HG02759 (cell line): Measurements from ENCODE around the gene POLA2.

Experiments used
- ATAC-seq: cut with Tn5 transposase; IDR thresholded peaks from one replicate; pipeline ENCODE4 v1.9.1; 2021; ENCODE audit warnings: mild to moderate bottlenecking, moderate library complexity; ENCODE audit not compliant: unreplicated experiment

POLA2 gene

GRCh38 chr11:65305501-65306268, 43.9 kb downstream of the POLA2 start:
- no peak for ATAC-seq

- no peak for ATAC-seq
Observed at GRCh38 chr11:65307298-65308229, 45.8 kb downstream of the POLA2 start.

DNA sequence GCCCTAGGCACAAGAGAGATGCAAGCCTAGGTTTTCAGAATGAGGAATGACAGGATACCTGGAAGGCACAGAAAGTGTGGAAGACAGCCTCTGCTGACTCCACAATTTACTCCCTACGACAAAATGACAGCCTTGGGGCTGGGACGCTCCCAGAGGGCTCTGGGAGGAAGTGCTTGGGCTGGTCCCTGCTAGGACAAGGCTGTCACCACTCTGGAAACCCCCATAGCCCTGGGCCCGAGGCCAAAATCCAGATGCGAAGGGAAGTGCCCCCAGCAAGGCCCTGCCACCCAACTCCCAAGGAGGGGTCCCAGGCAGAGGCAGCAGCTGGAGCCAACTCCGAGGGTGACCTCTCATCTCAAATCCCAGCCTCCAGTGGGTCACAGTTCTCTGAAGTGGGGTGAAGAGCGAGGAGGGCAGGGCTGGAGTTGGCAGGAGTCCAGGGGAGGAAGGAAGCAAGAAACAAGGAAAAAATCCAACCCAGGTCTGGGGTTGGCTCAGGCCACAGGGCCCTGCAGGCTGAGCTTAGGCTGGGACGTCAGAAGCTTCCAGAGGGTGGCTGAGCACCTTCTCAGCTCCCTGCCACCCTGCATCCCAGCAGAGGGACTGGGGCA, 46.6 kb downstream of the POLA2 start:
- ATAC-seq: no peak

- no peak for ATAC-seq
Observed at GRCh38 chr11:65309006-65309405, 47.2 kb downstream of the POLA2 start.

DNA sequence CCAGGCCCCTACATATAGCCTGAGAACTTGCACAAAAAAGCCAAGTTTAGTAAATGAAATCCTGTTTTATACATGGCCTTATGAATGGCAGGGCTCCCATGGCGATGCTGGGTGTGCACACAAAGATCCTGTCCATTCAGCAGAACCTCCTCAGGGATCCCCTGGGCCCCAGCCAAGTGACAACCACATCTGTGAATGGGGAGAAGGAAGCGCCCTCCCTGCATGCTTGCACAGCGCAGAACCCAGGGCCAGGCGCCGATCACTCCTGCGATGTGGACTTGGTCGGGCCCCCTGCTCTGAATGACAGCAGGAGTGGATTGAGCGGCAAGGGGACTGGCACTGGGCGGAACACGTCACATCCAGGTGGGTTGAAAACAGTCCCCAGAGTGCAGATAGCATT, 48.5 kb downstream of the POLA2 start:
- ATAC-seq: no peak

GRCh38 chr11:65310736-65311135, 49.0 kb downstream of the POLA2 start:
- ATAC-seq: no peak

DNA sequence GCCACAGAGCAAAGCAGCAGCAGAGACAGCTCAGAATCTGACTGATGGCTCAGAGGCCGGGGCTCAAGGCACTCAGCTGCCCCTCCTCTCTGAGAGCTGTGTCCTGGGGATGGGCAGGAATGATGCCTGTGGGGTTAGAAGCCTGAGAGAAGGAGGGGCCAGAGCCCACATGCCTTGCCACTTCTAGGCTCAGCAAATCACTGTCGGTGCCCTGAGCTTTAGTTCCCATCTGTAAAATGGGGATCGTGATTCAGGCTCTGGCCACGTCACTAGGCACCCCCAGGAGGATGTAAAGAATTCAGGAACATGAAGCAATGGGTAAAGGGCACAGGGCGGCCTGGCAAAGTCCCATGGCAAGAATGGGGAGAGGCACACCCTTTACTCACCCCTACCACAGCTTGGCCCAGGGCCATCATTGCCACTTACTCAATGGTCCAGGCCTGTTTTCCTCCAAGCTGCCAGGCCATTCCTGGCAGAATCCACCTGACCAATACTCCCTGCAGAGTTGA, 49.5 kb downstream of the POLA2 start:
- no peak for ATAC-seq

- ATAC-seq: peak; percentile 87
Observed at GRCh38 chr11:65314501-65315203, 52.9 kb downstream of the POLA2 start, which contains the start of gene CDC42EP2. Gene CDC42EP2 (plus strand): TSS chr11:65314866. CDS start chr11:65320899, 6,033 bp downstream.

DNA sequence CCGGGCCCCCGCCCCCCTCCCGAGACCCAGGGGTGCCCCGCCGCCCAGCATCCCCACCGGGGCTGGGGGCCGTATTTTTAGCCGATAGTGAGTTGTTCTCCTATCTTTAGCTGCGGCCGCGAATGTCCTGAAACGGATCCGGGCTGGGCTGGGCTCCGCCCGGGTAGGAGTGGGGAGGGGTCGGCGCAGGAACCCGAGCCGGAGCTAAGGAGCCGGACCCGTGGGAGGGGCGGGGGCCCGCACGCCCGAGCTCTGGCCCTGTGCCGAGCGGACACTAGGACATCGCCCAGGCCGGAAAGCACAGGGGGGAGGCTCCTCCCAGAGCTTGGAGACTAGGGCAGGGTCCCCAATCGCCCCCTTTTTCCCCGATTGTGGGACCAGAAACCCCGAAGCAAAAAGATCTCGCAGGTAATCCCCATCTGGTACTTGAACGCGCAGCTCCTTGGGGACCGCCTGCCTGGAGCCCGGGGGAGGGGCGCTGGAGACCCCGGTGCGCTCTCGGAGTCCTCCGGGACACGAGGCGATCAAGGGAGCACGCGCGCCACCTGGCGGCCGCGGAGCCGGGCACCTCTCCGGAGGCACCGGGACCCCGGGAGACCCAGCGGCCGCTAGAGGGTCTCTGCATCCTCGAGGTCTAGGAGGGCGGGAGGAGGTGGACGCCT, 53.6 kb downstream of the POLA2 start:
- peak; percentile 58 for ATAC-seq

GRCh38 chr11:65315866-65316226, 54.1 kb downstream of the POLA2 start:
- ATAC-seq: no peak

DNA sequence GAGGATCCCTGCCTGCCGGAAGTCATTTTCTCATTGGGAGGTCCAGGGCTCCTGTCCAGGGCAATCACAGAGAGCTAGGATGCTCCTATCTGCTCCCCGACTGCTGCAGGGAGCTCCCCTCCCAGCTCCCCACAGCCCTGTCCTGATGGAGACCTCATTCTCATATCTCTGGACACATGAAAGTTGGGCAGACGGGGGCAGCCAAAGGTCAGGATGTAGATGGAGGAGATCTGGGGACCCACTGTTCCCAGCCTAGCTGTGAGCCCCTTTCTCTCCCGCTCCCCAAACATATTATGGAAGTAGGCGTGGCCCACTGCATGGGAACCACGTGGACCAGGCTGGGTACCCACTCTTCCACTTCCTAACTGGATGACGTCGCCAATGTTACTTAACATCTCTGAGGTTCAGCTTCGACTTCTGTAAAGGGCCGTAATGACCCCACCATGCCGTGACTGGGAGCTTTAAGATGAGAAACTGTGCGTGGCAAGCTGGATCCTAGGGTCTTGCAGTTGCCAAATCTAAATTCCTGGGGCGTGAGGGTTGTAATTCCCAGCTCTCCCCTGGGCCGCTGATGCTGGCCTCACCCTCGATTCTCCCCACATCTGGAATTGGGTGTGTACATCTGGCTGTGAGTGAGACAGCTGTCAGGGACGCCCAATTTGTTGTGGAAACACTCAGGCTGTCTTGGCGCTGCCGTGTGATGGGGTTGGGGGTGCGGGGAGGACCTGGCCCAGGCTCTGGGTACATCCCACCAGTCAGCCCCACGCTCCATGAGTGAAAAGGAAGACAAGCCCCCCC, 54.7 kb downstream of the POLA2 start:
- ATAC-seq: no peak

DNA sequence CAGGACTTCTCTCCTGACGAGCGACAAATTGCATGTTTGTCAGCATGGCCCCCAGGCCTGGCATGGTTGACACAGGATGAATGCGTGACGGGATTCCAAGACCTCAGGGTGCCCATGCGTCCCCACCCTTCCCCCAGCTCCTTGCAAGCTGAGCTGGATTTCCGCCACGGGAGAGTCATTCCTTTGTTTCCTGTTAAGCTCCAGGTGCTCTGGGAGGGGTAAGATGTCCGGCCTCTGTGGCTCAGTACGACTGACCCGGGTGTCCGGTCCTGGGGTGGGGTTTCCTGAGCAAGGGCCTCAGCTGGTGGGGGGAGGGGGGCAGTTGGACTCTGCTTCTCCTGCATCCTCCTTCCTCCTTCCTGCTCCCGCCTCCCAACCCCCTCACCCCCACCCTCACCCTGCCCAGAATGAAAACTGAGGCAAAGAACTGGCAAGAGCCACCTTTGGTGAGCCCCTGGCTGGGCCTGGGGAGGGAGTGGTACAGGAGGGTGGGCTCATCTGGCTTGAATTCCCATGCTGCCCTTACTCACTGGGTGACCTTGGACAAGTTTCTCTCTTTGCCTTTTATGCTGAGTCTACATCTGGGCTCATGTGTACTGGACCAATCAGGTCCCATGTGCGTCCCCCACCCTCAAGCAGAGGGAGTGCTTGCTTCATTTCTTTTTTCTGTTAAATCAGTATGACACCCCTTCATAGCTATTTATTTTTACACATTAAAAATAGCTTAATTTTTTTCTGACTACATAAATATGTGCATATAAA, 55.4 kb downstream of the POLA2 start:
- ATAC-seq: no peak

DNA sequence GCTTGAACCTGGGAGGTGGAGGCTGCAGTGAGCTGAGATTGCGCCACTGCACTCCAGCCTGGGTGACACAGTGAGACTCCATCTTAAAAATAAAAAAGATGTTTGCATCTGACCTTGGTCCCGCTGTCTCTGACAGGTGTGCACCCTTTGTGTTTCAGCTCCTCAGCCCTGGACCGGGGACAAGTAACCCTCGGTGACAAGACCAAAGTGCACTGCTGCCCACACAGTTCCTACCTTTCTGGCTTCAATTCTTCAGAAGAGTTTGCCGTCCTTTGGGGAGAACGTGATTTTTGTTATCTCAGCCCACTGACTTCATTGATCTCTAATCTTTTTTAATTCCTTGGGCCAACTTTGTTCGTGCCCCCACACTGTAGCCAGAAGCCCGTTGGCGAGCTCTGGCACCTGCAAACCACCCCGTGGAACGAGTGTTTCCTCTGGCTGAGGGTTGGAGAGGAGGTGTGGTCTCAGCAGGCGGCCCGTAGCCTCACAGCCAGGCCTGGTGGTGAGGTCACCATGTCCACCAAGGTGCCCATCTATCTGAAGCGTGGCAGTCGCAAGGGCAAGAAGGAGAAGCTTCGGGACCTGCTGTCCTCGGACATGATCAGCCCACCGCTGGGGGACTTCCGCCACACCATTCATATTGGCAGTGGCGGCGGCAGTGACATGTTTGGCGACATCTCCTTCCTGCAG, 58.8 kb downstream of the POLA2 start:
- ATAC-seq: no peak

GRCh38 chr11:65321076-65321475, 59.3 kb downstream of the POLA2 start:
- no peak for ATAC-seq

DNA sequence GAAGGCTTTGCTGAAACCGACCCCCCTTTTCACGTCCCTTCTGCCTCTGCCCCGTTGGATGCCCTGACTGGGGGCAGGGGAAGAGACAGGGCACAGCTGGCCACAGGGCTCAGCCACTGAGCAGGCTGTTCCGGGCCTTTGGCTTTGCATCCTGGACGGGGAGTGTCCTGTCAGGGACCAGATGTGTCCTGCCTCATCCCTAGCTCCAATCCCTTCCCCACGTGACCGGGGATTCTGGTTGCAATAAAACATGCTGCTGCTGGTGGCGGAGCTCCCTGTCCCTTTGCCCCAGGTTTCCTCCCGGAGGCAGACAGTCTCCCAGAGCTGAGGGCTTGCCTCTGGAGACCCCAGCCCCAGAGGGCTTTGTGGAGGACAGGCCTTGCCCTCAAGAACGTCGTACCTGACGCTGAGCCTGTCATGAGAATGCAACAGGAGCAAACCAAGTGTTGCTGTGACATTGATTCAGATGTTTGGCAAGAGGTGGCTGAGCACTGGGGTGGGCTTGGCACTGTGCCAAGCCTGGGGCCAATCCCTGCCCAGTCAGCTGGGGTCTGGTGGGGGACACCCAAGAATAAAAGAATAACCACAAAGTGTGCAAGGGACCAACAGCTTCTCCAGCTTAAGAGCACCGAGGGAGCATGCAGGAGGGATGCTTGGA, 60.2 kb downstream of the POLA2 start:
- ATAC-seq: no peak

DNA sequence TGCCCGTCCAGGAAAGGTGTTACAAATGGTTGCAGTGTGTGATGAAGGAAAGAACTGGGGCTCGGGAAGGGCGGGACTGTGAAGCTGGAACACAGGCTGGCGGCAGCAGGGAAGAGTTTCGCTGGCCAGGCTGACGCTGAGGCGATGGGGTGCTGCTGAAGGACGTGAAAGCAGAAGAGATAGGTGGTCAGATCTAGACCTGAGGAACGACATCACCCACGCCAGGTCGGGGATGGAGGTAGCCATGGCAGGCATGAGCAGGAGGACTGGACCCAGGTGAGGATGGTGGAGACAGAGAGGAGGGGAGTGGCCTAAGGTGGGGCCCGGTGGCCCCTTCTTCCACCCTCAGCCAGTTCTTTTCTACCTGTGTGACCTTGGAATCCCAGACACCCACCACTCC, 62.1 kb downstream of the POLA2 start:
- no peak for ATAC-seq

GRCh38 chr11:65325435-65325834, 63.7 kb downstream of the POLA2 start:
- ATAC-seq: no peak

GRCh38 chr11:65327021-65327420, 65.3 kb downstream of the POLA2 start:
- ATAC-seq: no peak
